Hepatocyte (in vitro differentiated cells): ENCODE measurements around the gene C16orf92. TPM values are rescaled to one million over a fixed set of nuclear protein-coding genes. Genes with fewer than 3 reads are reported as not detected.
"Not testable (repeated sequence)": the region's sequence is repeated elsewhere in the genome, so short reads cannot be mapped to it uniquely, and the experiment has no call there.

ENCODE experiments used
- DNase-seq: peaks from one replicate; pipeline ENCODE4 v3.0.0-alpha.2; 2016; ENCODE audit warnings: low spot score
- H2AFZ ChIP-seq: fragments of 200-600 bp; sonication (generic); 2 replicates; pipeline ENCODE4 v1.6.0; 2016; ENCODE audit warnings: antibody characterized with exemption, mild to moderate bottlenecking
- H3K27ac ChIP-seq: fragments of 200-600 bp; sonication (generic); 2 replicates; pipeline ENCODE4 v1.5.1; 2016; ENCODE audit warnings: mild to moderate bottlenecking
- H3K27me3 ChIP-seq: fragments of 200-600 bp; sonication (generic); 2 replicates; pipeline ENCODE4 v1.6.1; 2016
- H3K36me3 ChIP-seq: fragments of 200-600 bp; sonication (generic); replicated peaks from 2 replicates; pipeline ENCODE4 v1.5.1; 2016; ENCODE audit warnings: low read depth; ENCODE audit not compliant: insufficient read depth
- H3K4me1 ChIP-seq: fragments of 200-600 bp; sonication (generic); 2 replicates; pipeline ENCODE4 v1.5.1; 2016; ENCODE audit warnings: mild to moderate bottlenecking, moderate library complexity; ENCODE audit not compliant: insufficient read depth
- H3K4me2 ChIP-seq: fragments of 200-600 bp; sonication (generic); 2 replicates; pipeline ENCODE4 v1.6.0; 2016
- H3K4me3 ChIP-seq: fragments of 200-600 bp; sonication (generic); 2 replicates; pipeline ENCODE4 v1.5.1; 2016; ENCODE audit warnings: mild to moderate bottlenecking
- H3K79me2 ChIP-seq: fragments of 200-600 bp; sonication (generic); 2 replicates; pipeline ENCODE4 v1.6.0; 2017; ENCODE audit warnings: mild to moderate bottlenecking
- H3K9me2 ChIP-seq: fragments of 200-600 bp; sonication (generic); replicated peaks from 2 replicates; pipeline ENCODE4 v1.6.0; 2017; ENCODE audit warnings: mild to moderate bottlenecking; ENCODE audit not compliant: insufficient read depth
- H3K9me3 ChIP-seq: fragments of 200-600 bp; sonication (generic); 2 replicates; pipeline ENCODE4 v1.5.1; 2016; ENCODE audit warnings: low read depth, mild to moderate bottlenecking
- H4K20me1 ChIP-seq: fragments of 200-600 bp; sonication (generic); 2 replicates; pipeline ENCODE4 v1.6.0; 2016; ENCODE audit warnings: mild to moderate bottlenecking; ENCODE audit not compliant: insufficient read depth, poor library complexity, severe bottlenecking
- CTCF ChIP-seq: fragments of 200-600 bp; sonication (generic); IDR thresholded peaks from 2 replicates; pipeline ENCODE4 v1.5.1; 2016; ENCODE audit warnings: antibody characterized with exemption, mild to moderate bottlenecking; ENCODE audit not compliant: poor library complexity
- EZH2 ChIP-seq: fragments of 200-600 bp; sonication (generic); IDR thresholded peaks from 2 replicates; pipeline ENCODE4 v1.6.1; 2016; ENCODE audit warnings: antibody characterized with exemption, mild to moderate bottlenecking, borderline replicate concordance
- EZH2phosphoT487 ChIP-seq: fragments of 200-600 bp; sonication (generic); IDR thresholded peaks from one replicate; pipeline ENCODE4 v1.6.1; 2018; ENCODE audit warnings: antibody characterized with exemption, mild to moderate bottlenecking, low read depth, moderate library complexity; ENCODE audit not compliant: unreplicated experiment, severe bottlenecking
- WGBS: methylation state at CpG from one replicate; pipeline ENCODE4 v1.1.6; 2016; ENCODE audit warnings: low lambda C conversion rate; ENCODE audit errors: missing lambda C conversion rate; 5-methylcytosine and 5-hydroxymethylcytosine counted together
- polyA plus RNA-seq: library from polyadenylated mRNA; unstranded; fragments of >200 nt; fragmentation: Nextera tagmentation; extraction: Ambion mirVana; gene quantifications from 2 replicates; pipeline ENCODE4 v1.2.1, GENCODE V29; 2016
- total RNA-seq: library from RNA; depleted of rRNA; stranded (reverse); fragments of >200 nt; gene quantifications from 2 replicates; pipeline ENCODE4 v1.2.3, GENCODE V29; 2014

The C16orf92 gene
- total and polyA plus RNA-seq, 2 experiments from 2014 or later: not detected

GRCh38 chr16:30009990-30010843 lies 12.8 kb upstream of the C16orf92 start:
- Histone ChIP-seq H3K4me3 (peak overlapping the region; percentile 29), H4K20me1 (no peaks in the 10 kb centered on the region), H3K4me1 (no peaks in the 10 kb centered on the region), H3K9me3 (no peaks in the 10 kb centered on the region), H3K27me3 (peaks cover 25% of the 10 kb centered on the region), H3K36me3 (no peaks in the 10 kb centered on the region), H3K27ac (no peak overlapping the region), H2AFZ (no peak overlapping the region), H3K79me2 (no peaks in the 10 kb centered on the region), H3K4me2 (peak overlapping the region; percentile 99), H3K9me2 (no peaks in the 10 kb centered on the region)
- WGBS: 53% methylated on average over 16 of the region's 34 CpGs
- TF ChIP-seq CTCF (no peak), EZH2 (no peak), EZH2phosphoT487 (no peak)
- DNase-seq: no peak

- Histone ChIP-seq H3K4me1 (no peaks in the 10 kb centered on the region), H3K27ac (no peak within 1 kb of the TSS), H3K9me2 (no peaks in the 10 kb centered on the region), H3K4me3 (peak within 1 kb of the TSS; percentile 29), H4K20me1 (no peaks in the 10 kb centered on the region), H2AFZ (peak within 1 kb of the TSS; percentile 35), H3K79me2 (no peaks in the 10 kb centered on the region), H3K36me3 (no peaks in the 10 kb centered on the region), H3K27me3 (peaks cover 25% of the 10 kb centered on the region), H3K9me3 (no peaks in the 10 kb centered on the region), H3K4me2 (peak within 1 kb of the TSS; percentile 99)
- DNase-seq: peak; percentile 58
- WGBS: 2% methylated on average over 18 of the region's 99 CpGs
- TF ChIP-seq EZH2 (peak; percentile 30), EZH2phosphoT487 (no peak), CTCF (no peak)
These were observed 11.9 kb upstream of the C16orf92 start, which contains the start of gene DOC2A for GRCh38 chr16:30010844-30011713. TSS of gene DOC2A (minus strand) at chr16:30011027. CDS start at chr16:30010222, 805 bp downstream.

- Histone ChIP-seq H3K4me2 (peak overlapping the region; percentile 99), H3K9me3 (no peaks in the 10 kb centered on the region), H3K79me2 (no peaks in the 10 kb centered on the region), H3K9me2 (no peaks in the 10 kb centered on the region), H2AFZ (peak overlapping the region; percentile 35), H3K27ac (no peak overlapping the region), H3K4me1 (no peaks in the 10 kb centered on the region), H3K36me3 (no peaks in the 10 kb centered on the region), H3K4me3 (no peak overlapping the region), H4K20me1 (no peaks in the 10 kb centered on the region), H3K27me3 (peaks cover 25% of the 10 kb centered on the region)
- no peak for DNase-seq
- TF ChIP-seq CTCF (no peak), EZH2phosphoT487 (no peak), EZH2 (no peak)
- 32% methylated on average over 27 of the region's 31 CpGs for WGBS
These were observed 11.1 kb upstream of the C16orf92 start for GRCh38 chr16:30011714-30012504.

- not testable (repeated sequence) for H3K4me2 ChIP-seq
- 81% methylated on average over 14 of the region's 14 CpGs for WGBS
These were observed 10.4 kb upstream of the C16orf92 start for GRCh38 chr16:30012598-30012997.

GRCh38 chr16:30015450-30015849 lies 7.5 kb upstream of the C16orf92 start:
- not testable (repeated sequence) for H3K79me2 ChIP-seq, H3K4me3 ChIP-seq, H3K27ac ChIP-seq, H2AFZ ChIP-seq, DNase-seq, H3K36me3 ChIP-seq, H3K4me1 ChIP-seq, H3K4me2 ChIP-seq, H4K20me1 ChIP-seq, H3K9me3 ChIP-seq, H3K9me2 ChIP-seq
- 91% methylated on average over 7 of the region's 7 CpGs for WGBS
- H3K27me3 ChIP-seq: peaks cover 17% of the 10 kb centered on the region

More at GRCh38 chr16:30012598-30012997, 10.4 kb upstream of the C16orf92 start:
- not testable (repeated sequence) for H3K4me3 ChIP-seq, H2AFZ ChIP-seq, H4K20me1 ChIP-seq, H3K79me2 ChIP-seq, H3K9me2 ChIP-seq, DNase-seq, H3K27ac ChIP-seq, H3K4me1 ChIP-seq, H3K9me3 ChIP-seq, H3K36me3 ChIP-seq
- peaks cover 25% of the 10 kb centered on the region for H3K27me3 ChIP-seq
